HFFc6 (cell line): ENCODE measurements around the gene SFXN1. TPM values are rescaled to one million over a fixed set of nuclear protein-coding genes. Genes with fewer than 3 reads are reported as not detected.
"Not testable (repeated sequence)": the region's sequence is repeated elsewhere in the genome, so short reads cannot be mapped to it uniquely, and the experiment has no call there.

Source experiments
- DNase-seq: peaks from one replicate; pipeline ENCODE4 v3.0.0-alpha.2; 2018
- H3K27ac Mint-ChIP-seq: 2 replicates; pipeline ENCODE4 v1.8.0; 2020; ENCODE audit warnings: mild to moderate bottlenecking, mixed read lengths
- H3K27me3 Mint-ChIP-seq: 2 replicates; pipeline ENCODE4 v1.8.0; 2021; ENCODE audit warnings: mild to moderate bottlenecking, moderate library complexity, mixed read lengths; ENCODE audit not compliant: insufficient read depth
- H3K36me3 Mint-ChIP-seq: 2 replicates; pipeline ENCODE4 v1.8.0; 2021; ENCODE audit warnings: low read depth, mixed read lengths
- H3K4me1 Mint-ChIP-seq: 2 replicates; pipeline ENCODE4 v1.8.0; 2020; ENCODE audit warnings: low read depth, mixed read lengths
- H3K4me3 Mint-ChIP-seq: 2 replicates; pipeline ENCODE4 v1.8.0; 2020; ENCODE audit warnings: mild to moderate bottlenecking, moderate library complexity, mixed read lengths
- H3K9me3 Mint-ChIP-seq: 2 replicates; pipeline ENCODE4 v1.8.0; 2020; ENCODE audit warnings: mild to moderate bottlenecking, mixed read lengths
- total RNA-seq, 6 experiments: library from RNA; stranded (reverse); fragmentation: NEBNext Ultra II Directional; extraction: Animal tissue kit (Norgen Biotek cat#: 25700); gene quantifications; 2 replicates in 1 of 6; 3 replicates in 5 of 6; pipeline ENCODE4 v1.2.3, GENCODE V29; 2021
- TF ChIP-seq, protein P1 (sequence below): fragments of 200-600 bp; sonication (generic); IDR thresholded peaks from 2 replicates; pipeline ENCODE4 v1.5.0; 2021; ENCODE audit warnings: antibody characterized with exemption, mild to moderate bottlenecking

The SFXN1 gene
- total RNA-seq, 6 experiments from 2014 or later: 60.8 to 83.0 (median 74.6) TPM

DNA sequence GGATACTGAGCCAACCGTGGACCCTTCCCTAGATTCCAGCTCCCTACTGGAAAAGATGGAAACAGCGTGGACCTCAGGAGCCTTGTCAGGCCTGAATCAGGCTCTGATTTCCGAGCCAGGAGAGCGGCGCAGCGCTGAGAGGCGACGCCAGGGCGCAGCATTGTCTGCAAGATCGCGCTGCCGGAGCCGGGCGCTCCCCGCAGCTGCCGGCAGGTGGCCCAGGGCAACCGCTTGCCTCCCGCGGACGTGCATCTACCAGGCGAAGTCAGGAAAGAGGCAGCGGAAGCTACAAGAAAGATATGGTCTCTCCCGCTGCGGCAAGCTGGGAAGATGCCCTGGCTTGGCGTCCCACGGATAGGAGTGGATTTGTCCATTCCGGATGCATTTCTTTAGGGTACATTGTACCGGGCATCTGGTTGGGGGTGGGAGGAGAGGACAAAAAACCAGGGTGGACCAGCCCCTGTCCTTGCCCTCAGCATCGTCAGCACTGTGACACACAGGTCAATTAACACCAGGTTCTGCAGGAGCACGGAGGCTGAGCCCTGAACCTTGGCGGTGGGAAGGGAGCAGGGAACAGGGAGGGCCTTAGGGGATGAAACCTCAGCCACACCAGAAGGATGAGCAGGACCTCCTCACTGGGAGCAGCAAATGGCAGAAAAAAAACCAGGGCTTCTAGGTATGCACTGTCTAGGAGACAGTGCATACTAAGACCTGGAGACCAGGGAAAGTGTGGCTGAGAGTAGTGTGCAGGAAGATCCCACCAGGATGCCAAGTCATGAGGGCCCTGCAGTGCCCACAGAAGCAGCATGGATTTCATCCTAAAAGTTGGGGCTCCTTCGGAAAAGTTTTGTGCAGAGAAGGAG is 55.9 kb downstream of the SFXN1 start:
- H3K4me1 Mint-ChIP-seq: peaks cover 15% of the 10 kb centered on the region
- peaks cover 2% of the 10 kb centered on the region; the same call in 1 of the 2 replicates for H3K27me3 Mint-ChIP-seq
- peak overlapping the region; percentile 61; the same call in 1 of the 2 replicates for H3K4me3 Mint-ChIP-seq
- TF ChIP-seq, protein P1, sequence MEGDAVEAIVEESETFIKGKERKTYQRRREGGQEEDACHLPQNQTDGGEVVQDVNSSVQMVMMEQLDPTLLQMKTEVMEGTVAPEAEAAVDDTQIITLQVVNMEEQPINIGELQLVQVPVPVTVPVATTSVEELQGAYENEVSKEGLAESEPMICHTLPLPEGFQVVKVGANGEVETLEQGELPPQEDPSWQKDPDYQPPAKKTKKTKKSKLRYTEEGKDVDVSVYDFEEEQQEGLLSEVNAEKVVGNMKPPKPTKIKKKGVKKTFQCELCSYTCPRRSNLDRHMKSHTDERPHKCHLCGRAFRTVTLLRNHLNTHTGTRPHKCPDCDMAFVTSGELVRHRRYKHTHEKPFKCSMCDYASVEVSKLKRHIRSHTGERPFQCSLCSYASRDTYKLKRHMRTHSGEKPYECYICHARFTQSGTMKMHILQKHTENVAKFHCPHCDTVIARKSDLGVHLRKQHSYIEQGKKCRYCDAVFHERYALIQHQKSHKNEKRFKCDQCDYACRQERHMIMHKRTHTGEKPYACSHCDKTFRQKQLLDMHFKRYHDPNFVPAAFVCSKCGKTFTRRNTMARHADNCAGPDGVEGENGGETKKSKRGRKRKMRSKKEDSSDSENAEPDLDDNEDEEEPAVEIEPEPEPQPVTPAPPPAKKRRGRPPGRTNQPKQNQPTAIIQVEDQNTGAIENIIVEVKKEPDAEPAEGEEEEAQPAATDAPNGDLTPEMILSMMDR: peak; percentile 96
- no peak overlapping the region for H3K27ac Mint-ChIP-seq
- no peaks in the 10 kb centered on the region for H3K9me3 Mint-ChIP-seq
- no peaks in the 10 kb centered on the region; the same call in 1 of the 2 replicates for H3K36me3 Mint-ChIP-seq
- DNase-seq: peak; percentile 67

DNA sequence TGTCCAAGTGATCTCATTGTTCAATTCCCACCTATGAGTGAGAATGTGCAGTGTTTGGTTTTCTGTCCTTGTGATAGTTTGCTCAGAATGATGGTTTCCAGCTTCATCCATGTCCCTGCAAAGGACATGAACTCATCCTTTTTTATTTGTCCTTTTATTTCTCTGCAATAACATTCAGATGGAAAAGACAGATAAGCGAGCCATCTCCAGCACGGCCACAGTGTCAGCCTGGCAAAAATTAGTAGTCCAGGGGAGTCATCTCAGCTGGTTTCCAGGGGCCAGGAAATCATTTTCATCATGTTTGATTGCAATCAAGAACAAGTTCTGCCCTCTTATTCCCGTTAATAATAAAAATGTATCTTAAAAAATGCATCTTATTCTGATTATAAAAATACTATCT is 57.0 kb downstream of the SFXN1 start:
- not testable (repeated sequence) for H3K27me3 Mint-ChIP-seq, H3K36me3 Mint-ChIP-seq, H3K9me3 Mint-ChIP-seq, H3K27ac Mint-ChIP-seq, H3K4me3 Mint-ChIP-seq, DNase-seq
- peaks cover 15% of the 10 kb centered on the region for H3K4me1 Mint-ChIP-seq

GRCh38 chr5:175535796-175536195 is 57.4 kb downstream of the SFXN1 start:
- Mint-ChIP-seq H3K27ac (no peak overlapping the region), H3K4me1 (peaks cover 15% of the 10 kb centered on the region), H3K4me3 (no peak overlapping the region), H3K9me3 (no peaks in the 10 kb centered on the region), H3K36me3 (no peaks in the 10 kb centered on the region; the same call in 1 of the 2 replicates), H3K27me3 (peaks cover 2% of the 10 kb centered on the region; the same call in 1 of the 2 replicates)
- DNase-seq: no peak
- TF ChIP-seq, protein P1: no peak

- peaks cover 9% of the 10 kb centered on the region for H3K4me1 Mint-ChIP-seq
- peaks cover 6% of the 10 kb centered on the region for H3K27me3 Mint-ChIP-seq
- no peak overlapping the region for H3K4me3 Mint-ChIP-seq
- TF ChIP-seq, protein P1: no peak
- no peak for DNase-seq
- no peaks in the 10 kb centered on the region for H3K9me3 Mint-ChIP-seq
- no peak overlapping the region for H3K27ac Mint-ChIP-seq
- H3K36me3 Mint-ChIP-seq: no peaks in the 10 kb centered on the region
Measured at GRCh38 chr5:175538576-175538975, 60.2 kb downstream of the SFXN1 start.

DNA sequence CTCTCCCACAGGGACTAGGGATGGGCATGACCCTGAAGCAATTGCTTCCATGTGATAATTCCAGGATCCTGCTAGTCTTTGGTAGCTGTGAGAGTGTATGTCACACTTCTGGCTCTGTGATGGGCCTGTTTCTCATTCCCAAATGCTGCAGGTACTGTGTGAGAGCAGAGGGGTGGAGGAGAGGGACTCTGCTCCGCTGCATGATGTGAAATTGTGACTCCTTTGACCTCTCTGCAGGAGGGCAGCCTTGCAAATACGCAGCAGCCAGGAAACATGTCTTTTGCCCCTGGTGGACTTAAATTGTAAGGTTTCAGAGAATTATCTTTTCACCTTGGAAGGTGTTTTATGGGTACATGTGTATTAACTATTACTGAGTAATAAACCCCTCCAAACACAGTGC is 61.6 kb downstream of the SFXN1 start:
- no peaks in the 10 kb centered on the region for H3K4me1 Mint-ChIP-seq
- TF ChIP-seq, protein P1: no peak

GRCh38 chr5:175541264-175541663 is 62.9 kb downstream of the SFXN1 start:
- Mint-ChIP-seq H3K4me3 (no peak overlapping the region), H3K27ac (no peak overlapping the region), H3K4me1 (no peaks in the 10 kb centered on the region), H3K9me3 (no peaks in the 10 kb centered on the region), H3K36me3 (no peaks in the 10 kb centered on the region), H3K27me3 (peaks cover 6% of the 10 kb centered on the region)
- no peak for DNase-seq
- TF ChIP-seq, protein P1: no peak

More for the DNA sequence above, 61.6 kb downstream of the SFXN1 start:
- Mint-ChIP-seq H3K27ac (no peak overlapping the region), H3K9me3 (no peaks in the 10 kb centered on the region), H3K4me3 (no peak overlapping the region), H3K36me3 (no peaks in the 10 kb centered on the region), H3K27me3 (peaks cover 6% of the 10 kb centered on the region)
- no peak for DNase-seq
